GM13976 (cell line): ENCODE measurements around the gene RIMS4.

Experiments
- DNase-seq: peaks from one replicate; pipeline ENCODE4 v3.0.0; 2012; ENCODE audit warnings: low spot score
- CTCF ChIP-seq: IDR thresholded peaks from 2 replicates; pipeline ENCODE4 v1.5.1; 2012; ENCODE audit warnings: borderline replicate concordance, mild to moderate bottlenecking; ENCODE audit not compliant: insufficient read depth; ENCODE audit errors: extremely low read depth, missing control alignments, control extremely low read depth
- in situ Hi-C: fragments of 300-500 bp; cut with MboI; formaldehyde crosslinking; loops from one replicate; pipeline ENCODE4 v1.12.0; 2022; ENCODE audit warnings: low sequenced_read_pairs, mixed read lengths, inconsistent platforms; ENCODE audit not compliant: unreplicated experiment

Gene RIMS4

GRCh38 chr20:44723391-44723790, 87.0 kb downstream of the RIMS4 start:
- no peak for TF ChIP-seq CTCF
- no peak for DNase-seq
- in situ Hi-C loops, result loop anchor here (5.0 kb wide), 1 partner anchor 36 kb away; no protein-coding TSS in a partner anchor

GRCh38 chr20:44722990-44723389, 87.4 kb downstream of the RIMS4 start:
- no peak for DNase-seq
- in situ Hi-C loops, result loop anchor here (5.0 kb wide), 1 partner anchor 36 kb away; no protein-coding TSS in a partner anchor
- TF ChIP-seq CTCF, result no peak

- in situ Hi-C loops, result loop anchor here (5.0 kb wide), 1 partner anchor 34 kb away; no protein-coding TSS in a partner anchor
- no peak for DNase-seq
- no peak for TF ChIP-seq CTCF
Observed at GRCh38 chr20:44721785-44722054, 88.6 kb downstream of the RIMS4 start.

GRCh38 chr20:44720997-44721784, 89.2 kb downstream of the RIMS4 start:
- in situ Hi-C loops, result loop anchor here (5.0 kb wide), 1 partner anchor 34 kb away; no protein-coding TSS in a partner anchor
- no peak for TF ChIP-seq CTCF
- DNase-seq, result no peak

- DNase-seq, result no peak
- in situ Hi-C loops, result loop anchor here (5.0 kb wide), 1 partner anchor 33 kb away; no protein-coding TSS in a partner anchor
- TF ChIP-seq CTCF, result no peak
Observed at GRCh38 chr20:44720621-44720996, 89.7 kb downstream of the RIMS4 start.

- in situ Hi-C loops, result loop anchor here (5.0 kb wide), 1 partner anchor 33 kb away; no protein-coding TSS in a partner anchor
Observed at GRCh38 chr20:44719841-44720240, 90.5 kb downstream of the RIMS4 start.

More at GRCh38 chr20:44719841-44720240, 90.5 kb downstream of the RIMS4 start:
- no peak for TF ChIP-seq CTCF
- DNase-seq, result no peak
